GM08714 (cell line): ENCODE measurements around the gene FMNL2.
A peak's percentile ranks its signal among the peaks of the same experiment; 100 is the strongest.

Experiments
- H3K4me3 ChIP-seq: fragments of 200-500 bp; sonication (Bioruptor generic); 2 replicates; pipeline ENCODE4 v1.5.1; 2014; ENCODE audit warnings: mild to moderate bottlenecking, low read length, inconsistent platforms
- ZNF274 ChIP-seq: IDR thresholded peaks from 2 replicates; pipeline ENCODE4 v1.6.1; 2012; ENCODE audit warnings: mild to moderate bottlenecking, low read depth, low read length

Gene FMNL2

GRCh38 chr2:152426801-152427200 lies 91.8 kb downstream of the FMNL2 start:
- no peak overlapping the region for H3K4me3 ChIP-seq
- no peak for TF ChIP-seq ZNF274

GRCh38 chr2:152427902-152428301 lies 92.9 kb downstream of the FMNL2 start:
- H3K4me3 ChIP-seq = no peak overlapping the region
- no peak for TF ChIP-seq ZNF274

GRCh38 chr2:152428800-152429582 lies 94.0 kb downstream of the FMNL2 start:
- H3K4me3 ChIP-seq = peak overlapping the region; percentile 13; the same call in 1 of the 2 replicates
- TF ChIP-seq ZNF274 = no peak

- no peak overlapping the region for H3K4me3 ChIP-seq
- no peak for TF ChIP-seq ZNF274
Observed at GRCh38 chr2:152430876-152431275, 95.9 kb downstream of the FMNL2 start.

GRCh38 chr2:152431370-152432098 lies 96.6 kb downstream of the FMNL2 start:
- TF ChIP-seq ZNF274 = no peak
- H3K4me3 ChIP-seq = no peak overlapping the region

- H3K4me3 ChIP-seq = no peak overlapping the region
- TF ChIP-seq ZNF274 = no peak
Observed at GRCh38 chr2:152432206-152432653, 97.3 kb downstream of the FMNL2 start.

- no peak overlapping the region for H3K4me3 ChIP-seq
- TF ChIP-seq ZNF274 = no peak
Observed at GRCh38 chr2:152432765-152433164, 97.8 kb downstream of the FMNL2 start.

GRCh38 chr2:152433289-152433688 lies 98.3 kb downstream of the FMNL2 start:
- TF ChIP-seq ZNF274 = no peak
- H3K4me3 ChIP-seq = no peak overlapping the region

- TF ChIP-seq ZNF274 = no peak
- H3K4me3 ChIP-seq = no peak overlapping the region
Observed at GRCh38 chr2:152433791-152434190, 98.8 kb downstream of the FMNL2 start.

GRCh38 chr2:152434395-152435182 lies 99.6 kb downstream of the FMNL2 start:
- no peak overlapping the region for H3K4me3 ChIP-seq
- TF ChIP-seq ZNF274 = no peak

GRCh38 chr2:152436148-152436547 lies 101.2 kb downstream of the FMNL2 start:
- no peak overlapping the region for H3K4me3 ChIP-seq
- TF ChIP-seq ZNF274 = no peak

- no peak overlapping the region for H3K4me3 ChIP-seq
- TF ChIP-seq ZNF274 = no peak
Observed at GRCh38 chr2:152437276-152438108, 102.5 kb downstream of the FMNL2 start.

GRCh38 chr2:152440049-152440448 lies 105.1 kb downstream of the FMNL2 start:
- TF ChIP-seq ZNF274 = no peak
- no peak overlapping the region for H3K4me3 ChIP-seq

- H3K4me3 ChIP-seq = no peak overlapping the region
- no peak for TF ChIP-seq ZNF274
Observed at GRCh38 chr2:152440460-152440859, 105.5 kb downstream of the FMNL2 start.

- H3K4me3 ChIP-seq = no peak overlapping the region
- no peak for TF ChIP-seq ZNF274
Observed at GRCh38 chr2:152441961-152442360, 107.0 kb downstream of the FMNL2 start.
